GM19395 (cell line): Measurements from ENCODE around the gene GAL3ST2.
"Not testable (repeated sequence)": the region's sequence is repeated elsewhere in the genome, so short reads cannot be mapped to it uniquely, and the experiment has no call there.

Source experiments
- ATAC-seq: cut with Tn5 transposase; IDR thresholded peaks from one replicate; pipeline ENCODE4 v1.9.1; 2021; ENCODE audit warnings: mild to moderate bottlenecking, moderate library complexity; ENCODE audit not compliant: unreplicated experiment

Gene GAL3ST2

GRCh38 chr2:241817821-241818215 is 41.2 kb downstream of the GAL3ST2 start:
- ATAC-seq, result not testable (repeated sequence)

GRCh38 chr2:241818229-241818942 is 41.8 kb downstream of the GAL3ST2 start:
- ATAC-seq, result no peak

- ATAC-seq, result no peak
These were observed 42.3 kb downstream of the GAL3ST2 start for GRCh38 chr2:241818943-241819270.

GRCh38 chr2:241819947-241820624 is 43.5 kb downstream of the GAL3ST2 start:
- ATAC-seq, result not testable (repeated sequence)

- ATAC-seq, result no peak
These were observed 44.2 kb downstream of the GAL3ST2 start for GRCh38 chr2:241820625-241821384.

- ATAC-seq, result no peak
These were observed 45.0 kb downstream of the GAL3ST2 start for GRCh38 chr2:241821460-241822263.

- no peak for ATAC-seq
These were observed 45.6 kb downstream of the GAL3ST2 start for GRCh38 chr2:241822264-241822623.

- not testable (repeated sequence) for ATAC-seq
These were observed 47.2 kb downstream of the GAL3ST2 start for GRCh38 chr2:241823531-241824437.

- no peak for ATAC-seq
These were observed 50.8 kb downstream of the GAL3ST2 start for GRCh38 chr2:241827394-241827793.

GRCh38 chr2:241833101-241833663 is 56.6 kb downstream of the GAL3ST2 start:
- no peak for ATAC-seq

GRCh38 chr2:241833756-241834526 is 57.3 kb downstream of the GAL3ST2 start:
- not testable (repeated sequence) for ATAC-seq

- ATAC-seq, result no peak
These were observed 58.0 kb downstream of the GAL3ST2 start for GRCh38 chr2:241834527-241835210.

GRCh38 chr2:241835611-241836010 is 59.0 kb downstream of the GAL3ST2 start:
- ATAC-seq, result no peak

GRCh38 chr2:241836292-241836691 is 59.7 kb downstream of the GAL3ST2 start:
- ATAC-seq, result no peak

GRCh38 chr2:241837197-241837965 is 60.8 kb downstream of the GAL3ST2 start:
- ATAC-seq, result no peak

- ATAC-seq, result no peak
These were observed 64.8 kb downstream of the GAL3ST2 start for GRCh38 chr2:241841181-241842066.

GRCh38 chr2:241842067-241842415 is 65.4 kb downstream of the GAL3ST2 start:
- no peak for ATAC-seq
